Measurements from ENCODE around the gene KIF5A. TPM values are rescaled to one million over a fixed set of nuclear protein-coding genes. Genes with fewer than 3 reads are reported as not detected.

The KIF5A gene
- total RNA-seq, 1 experiment from 2014 or later = 3.0 TPM

DNA sequence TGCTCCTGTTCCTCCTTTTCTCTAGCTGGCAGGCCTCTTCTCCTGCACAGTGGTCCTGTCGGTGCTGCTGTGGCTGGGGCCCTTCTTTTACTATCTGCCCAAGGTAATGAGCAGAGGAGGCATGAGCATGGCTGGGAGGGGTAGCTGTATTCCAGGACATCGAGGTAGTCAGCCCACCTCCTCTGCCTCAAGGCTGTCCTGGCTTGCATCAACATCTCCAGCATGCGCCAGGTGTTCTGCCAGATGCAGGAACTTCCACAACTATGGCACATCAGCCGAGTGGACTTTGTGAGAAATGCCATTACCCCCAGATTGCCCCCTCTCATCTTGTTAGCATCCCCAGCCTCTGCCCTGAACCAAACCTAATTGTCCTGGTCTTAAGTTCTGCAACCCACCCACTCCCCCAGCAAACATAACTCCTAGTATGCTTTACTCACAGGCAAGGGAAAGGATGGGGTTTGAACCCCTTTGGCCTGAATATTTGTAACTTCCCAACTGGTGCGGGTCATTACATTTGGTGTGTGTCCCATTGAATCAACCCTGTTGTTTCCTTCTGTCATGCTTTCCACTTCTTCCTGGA, 74.1 kb downstream of the KIF5A start:
- no peak for DNase-seq (ENCODE audit: low read depth, low spot score)
- H3K4me1 ChIP-seq (ENCODE audit: control insufficient read depth, insufficient read depth, low read length) = peaks cover 13% of the 10 kb centered on the region
- no peaks in the 10 kb centered on the region for H3K36me3 ChIP-seq (ENCODE audit: control insufficient read depth, insufficient read depth, low read length)
- intact Hi-C loops (cut with micrococcal nuclease; ENCODE audit: unreplicated experiment) = loop anchor here (5.0 kb wide), 1 partner anchor 167 kb away; the partner anchor contains the start of genes GLI1 and INHBE
- TF ChIP-seq POLR2AphosphoS5 (IDR thresholded peaks at IDR 0.05; ENCODE audit: low read depth, low read length) = no peak; the same call in 1 of the 2 replicates
- BruUV-seq (replicated peaks) = TSS peak; percentile 64
- no peak overlapping the region for H3K27ac ChIP-seq (ENCODE audit: low read length)
- H3K27me3 ChIP-seq (ENCODE audit: control insufficient read depth, insufficient read depth, low read length) = no peaks in the 10 kb centered on the region
- in situ Hi-C loops (cut with HindIII; ENCODE audit: low pct_unique_long_range_greater_than_20kb, low sequenced_read_pairs) = no loop called here
- POLR2A ChIA-PET = interaction anchor here (0.6 kb wide), 1 partner anchor 51 kb away, joined by 6 read pairs; no protein-coding TSS in a partner anchor
- no peaks in the 10 kb centered on the region for H3K9me3 ChIP-seq (ENCODE audit: control insufficient read depth, insufficient read depth, low read depth, low read length)
- H3K4me3 ChIP-seq (ENCODE audit: low read depth in 2 of 2, low read length in 2 of 2) = no peak overlapping the region
- no peak for ATAC-seq
- CTCF ChIA-PET = no interaction called here

DNA sequence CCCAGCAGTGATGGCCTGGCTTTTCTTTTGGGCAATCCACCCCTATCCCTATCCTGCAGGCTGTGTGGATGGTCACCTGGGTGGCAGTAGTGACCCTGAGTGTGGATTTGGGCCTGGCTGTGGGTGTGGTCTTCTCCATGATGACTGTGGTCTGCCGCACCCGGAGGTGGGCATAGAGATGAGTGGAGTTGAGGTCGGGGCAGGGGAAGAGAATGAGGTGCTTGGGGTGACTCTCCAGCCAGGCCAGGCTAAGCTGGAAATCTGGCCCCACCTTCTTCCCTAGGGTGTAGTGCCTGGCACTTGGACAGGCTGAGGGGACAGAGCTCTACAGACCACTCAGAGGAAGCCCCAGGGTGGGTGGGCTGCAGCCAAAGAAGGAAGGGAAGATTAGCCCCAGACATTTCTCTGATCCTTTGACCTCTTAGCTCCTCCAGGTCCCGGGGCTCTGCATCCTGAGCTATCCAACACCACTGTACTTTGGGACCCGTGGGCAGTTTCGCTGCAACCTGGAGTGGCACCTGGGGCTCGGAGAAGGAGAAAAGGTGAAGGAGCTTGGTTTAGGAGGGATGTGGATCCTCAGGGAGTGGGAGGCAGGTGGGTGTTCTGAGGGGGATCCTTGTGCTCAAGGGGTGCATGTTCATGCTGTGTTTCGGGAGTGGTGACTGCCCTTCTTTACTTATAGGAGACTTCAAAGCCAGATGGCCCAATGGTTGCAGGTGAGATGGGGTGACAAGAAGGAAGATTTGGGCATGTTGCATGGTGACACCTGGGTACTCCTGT, 74.8 kb downstream of the KIF5A start:
- DNase-seq (ENCODE audit: low read depth, low spot score) (no peak), ATAC-seq (no peak)
- in situ Hi-C loops (cut with HindIII; ENCODE audit: low pct_unique_long_range_greater_than_20kb, low sequenced_read_pairs) = no loop called here
- Histone ChIP-seq H3K36me3 (ENCODE audit: control insufficient read depth, insufficient read depth, low read length) (no peaks in the 10 kb centered on the region; the same call in 1 of the 2 replicates), H3K27ac (ENCODE audit: low read length) (no peak overlapping the region), H3K27me3 (ENCODE audit: control insufficient read depth, insufficient read depth, low read length) (no peaks in the 10 kb centered on the region), H3K9me3 (ENCODE audit: control insufficient read depth, insufficient read depth, low read depth, low read length) (no peaks in the 10 kb centered on the region), H3K4me1 (ENCODE audit: control insufficient read depth, insufficient read depth, low read length) (peaks cover 13% of the 10 kb centered on the region), H3K4me3 (ENCODE audit: low read depth in 2 of 2, low read length in 2 of 2) (no peak overlapping the region)
- TF ChIP-seq, protein P1, sequence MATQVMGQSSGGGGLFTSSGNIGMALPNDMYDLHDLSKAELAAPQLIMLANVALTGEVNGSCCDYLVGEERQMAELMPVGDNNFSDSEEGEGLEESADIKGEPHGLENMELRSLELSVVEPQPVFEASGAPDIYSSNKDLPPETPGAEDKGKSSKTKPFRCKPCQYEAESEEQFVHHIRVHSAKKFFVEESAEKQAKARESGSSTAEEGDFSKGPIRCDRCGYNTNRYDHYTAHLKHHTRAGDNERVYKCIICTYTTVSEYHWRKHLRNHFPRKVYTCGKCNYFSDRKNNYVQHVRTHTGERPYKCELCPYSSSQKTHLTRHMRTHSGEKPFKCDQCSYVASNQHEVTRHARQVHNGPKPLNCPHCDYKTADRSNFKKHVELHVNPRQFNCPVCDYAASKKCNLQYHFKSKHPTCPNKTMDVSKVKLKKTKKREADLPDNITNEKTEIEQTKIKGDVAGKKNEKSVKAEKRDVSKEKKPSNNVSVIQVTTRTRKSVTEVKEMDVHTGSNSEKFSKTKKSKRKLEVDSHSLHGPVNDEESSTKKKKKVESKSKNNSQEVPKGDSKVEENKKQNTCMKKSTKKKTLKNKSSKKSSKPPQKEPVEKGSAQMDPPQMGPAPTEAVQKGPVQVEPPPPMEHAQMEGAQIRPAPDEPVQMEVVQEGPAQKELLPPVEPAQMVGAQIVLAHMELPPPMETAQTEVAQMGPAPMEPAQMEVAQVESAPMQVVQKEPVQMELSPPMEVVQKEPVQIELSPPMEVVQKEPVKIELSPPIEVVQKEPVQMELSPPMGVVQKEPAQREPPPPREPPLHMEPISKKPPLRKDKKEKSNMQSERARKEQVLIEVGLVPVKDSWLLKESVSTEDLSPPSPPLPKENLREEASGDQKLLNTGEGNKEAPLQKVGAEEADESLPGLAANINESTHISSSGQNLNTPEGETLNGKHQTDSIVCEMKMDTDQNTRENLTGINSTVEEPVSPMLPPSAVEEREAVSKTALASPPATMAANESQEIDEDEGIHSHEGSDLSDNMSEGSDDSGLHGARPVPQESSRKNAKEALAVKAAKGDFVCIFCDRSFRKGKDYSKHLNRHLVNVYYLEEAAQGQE (IDR thresholded peaks at IDR 0.05; ENCODE audit: insufficient read depth in 1 of 2, low read depth in 2 of 2, low read length in 1 of 2) = no peak
- TF ChIP-seq, protein P2, sequence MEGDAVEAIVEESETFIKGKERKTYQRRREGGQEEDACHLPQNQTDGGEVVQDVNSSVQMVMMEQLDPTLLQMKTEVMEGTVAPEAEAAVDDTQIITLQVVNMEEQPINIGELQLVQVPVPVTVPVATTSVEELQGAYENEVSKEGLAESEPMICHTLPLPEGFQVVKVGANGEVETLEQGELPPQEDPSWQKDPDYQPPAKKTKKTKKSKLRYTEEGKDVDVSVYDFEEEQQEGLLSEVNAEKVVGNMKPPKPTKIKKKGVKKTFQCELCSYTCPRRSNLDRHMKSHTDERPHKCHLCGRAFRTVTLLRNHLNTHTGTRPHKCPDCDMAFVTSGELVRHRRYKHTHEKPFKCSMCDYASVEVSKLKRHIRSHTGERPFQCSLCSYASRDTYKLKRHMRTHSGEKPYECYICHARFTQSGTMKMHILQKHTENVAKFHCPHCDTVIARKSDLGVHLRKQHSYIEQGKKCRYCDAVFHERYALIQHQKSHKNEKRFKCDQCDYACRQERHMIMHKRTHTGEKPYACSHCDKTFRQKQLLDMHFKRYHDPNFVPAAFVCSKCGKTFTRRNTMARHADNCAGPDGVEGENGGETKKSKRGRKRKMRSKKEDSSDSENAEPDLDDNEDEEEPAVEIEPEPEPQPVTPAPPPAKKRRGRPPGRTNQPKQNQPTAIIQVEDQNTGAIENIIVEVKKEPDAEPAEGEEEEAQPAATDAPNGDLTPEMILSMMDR (IDR thresholded peaks at IDR 0.05) = no peak
- no peak for TF ChIP-seq SIN3A (IDR thresholded peaks at IDR 0.05; ENCODE audit: borderline replicate concordance, insufficient read depth, low read depth, low read length)
- TF ChIP-seq POLR2AphosphoS5 (IDR thresholded peaks at IDR 0.05; ENCODE audit: low read depth, low read length) = no peak
- TF ChIP-seq TCF7L2 (IDR thresholded peaks at IDR 0.05; ENCODE audit: low read depth, low read length) = no peak
- ChIA-PET POLR2A (interaction anchor here (0.6 kb wide), 1 partner anchor 12 kb away, joined by 5 read pairs; no protein-coding TSS in a partner anchor), CTCF (interaction anchor here (0.6 to 1.3 kb wide), 2 partner anchors 29 to 41 kb away, joined by 3 to 6 read pairs; no protein-coding TSS in a partner anchor)
- intact Hi-C loops (cut with micrococcal nuclease; ENCODE audit: unreplicated experiment) = loop anchor here (5.0 kb wide), 1 partner anchor 167 kb away; the partner anchor contains the start of genes GLI1 and INHBE
- no TSS peak for BruUV-seq (replicated peaks)
